DOHH2 (cell line): ENCODE results near the gene PPP1R15B.

ENCODE experiments used
- CTCF ChIP-seq: fragments of 200-600 bp; sonication (generic); IDR thresholded peaks from one replicate; pipeline ENCODE4 v1.5.1; 2014; ENCODE audit warnings: antibody characterized with exemption, mild to moderate bottlenecking, low read depth, low read length; ENCODE audit not compliant: poor library complexity, severe bottlenecking
- EZH2phosphoT487 ChIP-seq: fragments of 200-600 bp; sonication (generic); IDR thresholded peaks from 2 replicates; pipeline ENCODE4 v1.6.1; 2017; ENCODE audit warnings: borderline replicate concordance, mild to moderate bottlenecking, antibody characterized with exemption, low read length, moderate library complexity, mixed read lengths

DNA sequence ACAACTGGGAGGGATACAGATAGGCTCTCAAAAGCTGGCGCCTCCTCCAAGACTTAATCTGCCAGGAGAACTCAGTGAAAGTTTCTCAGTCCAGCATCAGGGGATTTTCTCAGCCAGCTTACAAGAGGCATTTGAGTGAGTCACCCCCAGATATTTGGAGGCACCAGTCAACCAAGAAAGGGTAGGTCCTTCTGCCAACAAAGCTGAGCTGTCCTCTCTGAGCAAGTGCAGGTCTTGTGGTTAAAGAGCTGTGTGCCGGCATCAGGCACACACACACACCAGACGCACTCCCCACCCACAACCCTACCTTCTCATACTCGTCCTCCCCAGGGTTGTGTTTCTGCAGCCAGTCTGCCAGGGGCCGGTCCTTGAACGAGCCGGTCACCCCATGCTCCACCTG lies 27.0 kb upstream of the PPP1R15B start:
- no peak for TF ChIP-seq CTCF
- TF ChIP-seq EZH2phosphoT487, result no peak
